GM18502 (cell line): ENCODE results near the gene ACBD3.

ENCODE experiments used
- ATAC-seq: cut with Tn5 transposase; IDR thresholded peaks from one replicate; pipeline ENCODE4 v1.9.1; 2021; ENCODE audit warnings: mild to moderate bottlenecking; ENCODE audit not compliant: unreplicated experiment, poor library complexity

ACBD3 gene

DNA sequence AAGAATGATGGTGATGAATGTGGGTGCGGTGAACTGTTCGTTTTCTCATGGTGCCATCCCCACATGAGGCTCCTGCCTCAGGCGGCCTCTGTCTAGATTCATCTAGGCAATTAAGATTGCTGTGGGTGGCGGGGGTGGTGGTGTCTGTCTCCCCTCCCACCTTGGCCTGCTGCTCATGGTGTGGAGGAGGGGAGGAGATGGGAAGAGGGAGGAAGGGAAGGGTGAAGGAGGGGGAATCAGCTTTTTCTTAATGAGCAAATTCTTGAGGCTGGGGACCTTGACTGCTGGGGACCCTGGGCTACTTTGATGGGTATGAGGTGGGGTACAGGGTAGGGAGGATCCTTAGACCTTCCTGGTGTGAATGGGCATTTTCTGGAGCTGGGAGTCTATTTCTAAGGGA, 68.2 kb downstream of the ACBD3 start:
- no peak for ATAC-seq

DNA sequence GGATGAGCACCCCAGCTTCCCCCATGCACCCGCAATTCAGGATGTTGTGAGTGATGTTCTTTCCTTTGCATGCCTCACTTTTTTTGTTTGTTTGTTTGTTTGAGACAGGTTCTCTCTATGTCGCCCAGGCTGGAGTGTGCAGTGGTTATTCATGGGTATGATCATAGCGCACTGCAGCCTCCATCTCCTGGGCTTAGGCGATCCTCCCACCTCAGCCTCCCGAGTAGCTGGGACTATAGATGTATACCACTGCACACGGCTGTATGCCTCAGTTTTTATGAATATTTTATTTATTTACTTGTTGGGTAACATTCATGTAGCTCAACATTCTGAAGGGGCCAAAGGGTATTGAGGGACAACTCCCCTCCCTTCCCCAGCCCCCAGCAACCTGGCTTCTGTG, 69.2 kb downstream of the ACBD3 start:
- no peak for ATAC-seq

- ATAC-seq, result no peak
Observed at GRCh38 chr1:226116673-226117072, 69.9 kb downstream of the ACBD3 start.

DNA sequence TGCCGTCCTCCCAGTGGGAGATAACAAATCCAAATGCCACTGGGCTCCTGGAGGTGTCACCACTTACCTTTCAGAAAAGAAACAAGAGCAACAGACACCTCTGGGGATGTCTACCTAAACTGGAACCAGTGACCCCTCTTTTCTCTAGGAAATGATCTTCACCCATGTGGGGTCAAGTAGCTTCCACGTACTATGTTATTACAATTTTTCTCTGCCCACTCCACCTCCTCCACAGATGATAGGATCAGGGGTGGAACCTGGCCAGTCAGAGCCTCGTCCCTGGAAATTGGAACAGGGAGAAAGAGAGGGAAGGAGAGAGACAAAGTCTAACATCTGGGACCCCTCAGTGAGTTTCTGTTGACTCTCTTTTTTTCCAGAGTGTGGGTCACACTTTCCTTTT, 73.9 kb downstream of the ACBD3 start:
- no peak for ATAC-seq

GRCh38 chr1:226111883-226112261, 74.7 kb downstream of the ACBD3 start:
- ATAC-seq, result no peak

GRCh38 chr1:226111098-226111882, 75.3 kb downstream of the ACBD3 start:
- ATAC-seq, result no peak

GRCh38 chr1:226110249-226111097, 76.1 kb downstream of the ACBD3 start:
- ATAC-seq, result peak; percentile 79

GRCh38 chr1:226109829-226110248, 76.7 kb downstream of the ACBD3 start:
- ATAC-seq, result peak; percentile 76

- ATAC-seq, result peak; percentile 20
Observed at GRCh38 chr1:226108935-226109828, 77.4 kb downstream of the ACBD3 start.

DNA sequence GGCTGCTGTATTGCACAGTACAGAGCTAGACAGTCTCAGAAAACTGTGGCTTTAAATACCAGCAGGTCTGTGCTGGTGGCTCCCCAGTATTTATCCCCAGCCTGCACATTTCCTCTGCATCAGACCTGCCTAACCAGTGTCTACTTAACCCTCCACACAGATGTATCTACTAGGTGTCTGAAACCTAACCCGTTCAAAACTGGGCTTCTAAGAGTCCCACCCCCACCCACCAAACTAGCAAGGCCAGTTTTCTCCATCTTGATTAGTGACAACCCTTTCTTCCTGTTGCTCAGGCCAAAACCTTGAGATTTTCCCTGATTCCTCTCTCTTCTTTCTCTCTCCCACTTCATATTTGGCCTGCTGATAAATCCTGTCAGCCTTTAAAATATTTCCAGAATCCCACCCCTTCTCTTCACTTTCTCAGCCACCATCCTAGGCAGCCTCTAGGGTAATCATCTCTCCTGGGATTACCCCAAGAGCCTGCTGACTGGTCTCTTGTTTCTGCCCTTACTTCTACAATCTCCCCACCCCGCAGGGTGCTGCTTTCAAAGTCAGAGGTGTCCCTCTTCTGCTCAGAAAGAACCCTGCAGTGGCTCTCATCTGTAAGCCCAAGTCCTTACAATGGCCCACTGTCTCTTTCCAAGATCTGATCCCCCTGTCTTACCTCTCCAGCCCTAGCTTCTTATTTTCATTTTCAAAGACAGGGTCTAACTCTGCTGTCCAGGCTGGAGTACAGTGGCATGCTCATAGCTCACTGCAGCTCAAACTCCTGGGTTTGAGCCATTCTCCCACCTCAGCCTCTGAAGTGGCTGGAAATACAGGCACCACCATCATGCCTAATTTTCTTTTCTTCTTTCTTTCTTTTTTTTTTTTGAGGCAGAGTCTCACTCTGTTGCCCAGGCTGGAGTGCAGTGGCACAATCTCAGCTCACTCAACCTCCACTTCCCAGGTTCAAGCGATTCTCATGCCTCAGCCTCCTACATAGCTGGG, 78.8 kb downstream of the ACBD3 start:
- no peak for ATAC-seq

DNA sequence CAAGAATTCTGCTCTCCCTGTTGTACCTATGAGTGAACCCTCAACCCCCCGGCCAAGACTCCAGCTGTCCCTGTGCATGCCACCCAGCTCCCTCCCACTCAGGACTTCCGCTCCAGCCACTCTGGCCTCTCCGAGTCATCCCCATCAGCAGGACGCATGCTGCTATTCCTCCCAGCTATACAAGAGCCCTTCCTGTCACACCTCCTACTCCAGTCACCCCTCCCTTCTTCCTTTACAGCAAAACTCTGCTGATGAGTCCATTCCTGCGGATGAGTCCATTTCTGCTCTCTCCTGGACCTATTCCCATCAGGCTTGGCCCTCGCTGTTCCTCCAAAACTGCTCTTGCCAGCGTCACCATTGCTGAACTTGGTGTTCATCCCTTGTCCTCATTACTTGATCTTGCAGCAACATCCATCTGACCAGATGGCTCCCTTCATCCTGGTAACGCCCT, 81.8 kb downstream of the ACBD3 start:
- no peak for ATAC-seq

DNA sequence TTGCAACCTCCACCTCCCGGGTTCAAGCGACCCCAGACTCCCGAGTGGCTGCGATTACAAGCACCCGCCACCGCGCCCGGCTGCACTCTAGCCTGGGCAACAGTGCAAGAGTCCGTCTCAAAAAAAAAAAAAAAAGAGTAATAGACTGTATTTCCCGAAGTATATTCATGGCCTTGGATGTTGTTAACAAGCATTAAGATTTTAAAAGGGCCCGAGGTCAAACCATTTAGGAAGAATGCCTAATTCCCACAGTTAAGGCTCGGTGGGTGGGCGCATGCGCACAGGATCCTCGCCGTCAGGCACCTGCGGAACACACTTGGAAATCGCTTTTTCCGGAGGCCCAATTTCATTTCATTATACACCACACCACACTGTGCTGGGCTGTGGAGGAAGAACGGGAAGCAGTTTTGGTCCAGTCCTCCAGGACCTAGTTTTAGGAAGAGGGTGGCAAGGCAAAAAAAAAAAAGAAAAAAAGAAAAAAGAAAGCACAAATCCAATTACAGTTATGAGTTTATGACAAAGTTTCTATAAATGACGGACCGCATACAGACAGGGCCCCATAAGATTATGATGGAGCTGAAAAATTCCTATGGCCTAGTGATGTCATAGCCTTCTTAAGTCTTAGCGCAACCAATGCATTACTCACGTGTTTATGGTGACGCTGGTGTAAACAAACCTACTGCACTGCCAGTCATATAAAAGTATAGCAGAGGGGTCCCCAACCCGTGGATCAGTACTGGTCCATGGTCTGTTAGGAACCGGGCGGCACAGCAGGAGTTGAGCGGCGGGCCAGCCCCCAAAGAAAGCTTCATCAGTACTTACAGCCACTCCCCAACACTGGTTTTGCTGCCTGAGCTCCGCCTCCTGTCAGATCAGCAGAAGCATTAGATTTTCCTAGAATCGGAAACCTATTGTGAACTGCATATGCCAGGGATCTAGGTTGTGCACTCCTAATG, 85.8 kb downstream of the ACBD3 start:
- no peak for ATAC-seq

DNA sequence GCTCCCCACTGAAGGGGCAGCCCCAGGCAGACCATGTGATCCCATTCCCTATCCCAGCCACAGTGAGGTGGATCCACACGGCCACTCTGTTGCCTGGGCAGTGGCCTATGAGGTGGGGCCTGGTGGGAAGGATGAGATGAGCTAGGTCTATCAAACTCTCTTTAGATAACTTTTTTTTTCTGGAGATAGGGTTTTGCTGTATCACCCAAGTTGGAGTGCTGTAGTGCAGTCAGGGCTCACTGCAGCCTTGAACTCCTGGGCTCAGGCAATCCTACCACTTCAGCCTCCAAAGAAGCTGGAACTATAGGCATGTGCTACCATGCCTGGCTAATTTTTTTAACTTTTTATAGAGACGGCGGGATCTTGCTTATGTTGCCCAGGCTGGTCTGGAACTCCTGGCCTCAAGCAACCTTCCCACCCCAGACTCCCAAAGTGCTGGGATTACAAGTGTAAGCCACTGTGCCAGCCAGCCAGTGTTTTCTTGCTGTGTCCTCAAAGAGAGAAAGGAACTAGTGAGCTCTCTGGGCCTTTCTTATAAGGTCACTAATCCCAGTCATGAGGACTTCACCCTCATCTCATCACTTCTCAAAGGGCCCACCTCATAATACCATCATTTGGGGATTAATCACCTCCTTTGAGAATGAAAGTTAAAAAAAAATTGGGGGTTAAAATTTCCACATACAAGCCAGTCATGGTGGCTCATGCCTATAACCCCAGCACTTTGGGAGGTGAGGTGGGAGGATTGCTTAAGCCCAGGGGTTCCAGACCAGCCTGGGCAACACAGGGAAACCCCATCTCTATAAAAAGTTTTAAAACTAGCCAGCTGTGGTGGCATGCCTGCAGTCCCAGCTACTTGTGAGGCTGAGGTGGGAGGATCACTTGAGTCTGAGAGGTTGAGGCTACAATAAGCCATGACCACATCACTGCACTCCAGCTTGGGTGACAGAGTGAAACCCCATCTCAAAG, 87.4 kb downstream of the ACBD3 start:
- no peak for ATAC-seq

- no peak for ATAC-seq
Observed at GRCh38 chr1:226097866-226098625, 88.5 kb downstream of the ACBD3 start.

GRCh38 chr1:226095286-226095685, 91.3 kb downstream of the ACBD3 start:
- ATAC-seq, result no peak
